ENCODE measurements around the gene DDR2. TPM values are rescaled to one million over a fixed set of nuclear protein-coding genes. Genes with fewer than 3 reads are reported as not detected.

The DDR2 gene
- total RNA-seq, 1 donor from 2014 or later, result 0.69 TPM

DNA sequence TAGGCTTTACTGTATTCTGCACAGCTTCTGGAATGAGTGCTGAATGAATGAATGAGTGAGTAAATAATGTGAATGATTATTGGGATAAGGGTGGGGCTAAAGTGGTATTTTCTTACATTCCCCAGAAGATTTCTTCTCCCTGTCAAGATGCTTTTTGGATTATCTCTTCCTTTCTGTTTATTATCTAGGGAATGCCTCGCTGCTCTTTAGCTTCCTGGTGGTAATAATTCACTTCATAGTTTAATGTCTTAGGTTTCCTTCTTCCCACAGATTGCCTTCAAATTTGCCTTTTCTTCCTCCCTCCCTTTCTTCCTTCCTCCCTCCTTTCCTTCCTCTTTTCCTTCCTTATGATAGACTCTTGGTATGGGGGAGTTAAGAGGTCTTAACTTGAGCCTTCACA is 24.0 kb downstream of the DDR2 start:
- Histone ChIP-seq H3K4me3 (no peak overlapping the region), H3K9me3 (ENCODE audit: low read depth) (no peaks in the 10 kb centered on the region), H3K79me2 (ENCODE audit: low read depth) (no peaks in the 10 kb centered on the region), H3K27me3 (no peaks in the 10 kb centered on the region), H4K20me1 (ENCODE audit: low read depth) (no peaks in the 10 kb centered on the region), H2AFZ (replicated peaks) (no peak overlapping the region), H3K36me3 (no peaks in the 10 kb centered on the region), H3K27ac (no peak overlapping the region), H3K4me2 (no peak overlapping the region), H3F3A (ENCODE audit: low read depth) (no peaks in the 10 kb centered on the region), H3K9ac (no peak overlapping the region), H3K4me1 (no peaks in the 10 kb centered on the region)
- Mint-ChIP-seq H3K27ac (peak overlapping the region; percentile 58), H3K36me3 (no peaks in the 10 kb centered on the region), H3K27me3 (ENCODE audit: insufficient read depth, low read depth) (peaks cover 6% of the 10 kb centered on the region), H3K4me1 (peaks cover 3% of the 10 kb centered on the region), H3K9me3 (peaks cover 4% of the 10 kb centered on the region), H3K4me3 (no peak overlapping the region)
- DNase-seq (ENCODE audit: low spot score), result no peak
- TF ChIP-seq, protein P1, sequence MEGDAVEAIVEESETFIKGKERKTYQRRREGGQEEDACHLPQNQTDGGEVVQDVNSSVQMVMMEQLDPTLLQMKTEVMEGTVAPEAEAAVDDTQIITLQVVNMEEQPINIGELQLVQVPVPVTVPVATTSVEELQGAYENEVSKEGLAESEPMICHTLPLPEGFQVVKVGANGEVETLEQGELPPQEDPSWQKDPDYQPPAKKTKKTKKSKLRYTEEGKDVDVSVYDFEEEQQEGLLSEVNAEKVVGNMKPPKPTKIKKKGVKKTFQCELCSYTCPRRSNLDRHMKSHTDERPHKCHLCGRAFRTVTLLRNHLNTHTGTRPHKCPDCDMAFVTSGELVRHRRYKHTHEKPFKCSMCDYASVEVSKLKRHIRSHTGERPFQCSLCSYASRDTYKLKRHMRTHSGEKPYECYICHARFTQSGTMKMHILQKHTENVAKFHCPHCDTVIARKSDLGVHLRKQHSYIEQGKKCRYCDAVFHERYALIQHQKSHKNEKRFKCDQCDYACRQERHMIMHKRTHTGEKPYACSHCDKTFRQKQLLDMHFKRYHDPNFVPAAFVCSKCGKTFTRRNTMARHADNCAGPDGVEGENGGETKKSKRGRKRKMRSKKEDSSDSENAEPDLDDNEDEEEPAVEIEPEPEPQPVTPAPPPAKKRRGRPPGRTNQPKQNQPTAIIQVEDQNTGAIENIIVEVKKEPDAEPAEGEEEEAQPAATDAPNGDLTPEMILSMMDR (IDR thresholded peaks at IDR 0.05), result no peak
- TF ChIP-seq EZH2phosphoT487 (IDR thresholded peaks at IDR 0.05), result no peak
- no peak for TF ChIP-seq EZH2 (IDR thresholded peaks at IDR 0.05)

DNA sequence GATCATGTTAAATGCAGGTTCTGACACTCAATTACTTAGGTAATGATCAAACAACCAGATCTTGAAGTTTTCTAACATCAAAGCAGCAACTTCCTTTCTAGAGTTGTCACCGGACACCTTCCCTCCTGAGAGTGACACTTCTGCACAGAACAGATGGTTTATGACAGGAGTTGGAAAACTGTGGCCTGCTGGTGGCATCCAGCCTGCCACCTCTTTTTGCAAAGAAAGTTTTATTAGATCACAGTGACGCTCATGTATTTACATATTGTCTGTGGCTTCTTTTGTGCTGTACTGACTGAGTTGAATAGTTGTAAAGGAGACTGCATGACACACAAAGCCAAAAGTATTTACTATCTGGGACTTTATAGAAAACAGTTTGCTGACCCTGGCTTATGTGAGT is 28.3 kb downstream of the DDR2 start:
- Histone ChIP-seq H3K4me3 (no peak overlapping the region), H3F3A (ENCODE audit: low read depth) (peaks cover 7% of the 10 kb centered on the region), H3K27me3 (no peaks in the 10 kb centered on the region), H3K27ac (no peak overlapping the region), H4K20me1 (ENCODE audit: low read depth) (no peaks in the 10 kb centered on the region), H3K9me3 (ENCODE audit: low read depth) (no peaks in the 10 kb centered on the region), H3K9ac (no peak overlapping the region), H3K4me1 (peaks cover 12% of the 10 kb centered on the region), H2AFZ (replicated peaks) (no peak overlapping the region), H3K79me2 (ENCODE audit: low read depth) (no peaks in the 10 kb centered on the region), H3K4me2 (no peak overlapping the region), H3K36me3 (no peaks in the 10 kb centered on the region)
- H3K27ac Mint-ChIP-seq, result no peak overlapping the region
- no peak for DNase-seq (ENCODE audit: low spot score)
- H3K4me3 Mint-ChIP-seq, result no peak overlapping the region
- peaks cover 6% of the 10 kb centered on the region for H3K27me3 Mint-ChIP-seq (ENCODE audit: insufficient read depth, low read depth)
- peaks cover 4% of the 10 kb centered on the region for H3K9me3 Mint-ChIP-seq
- TF ChIP-seq EZH2phosphoT487 (IDR thresholded peaks at IDR 0.05) (no peak), EZH2 (IDR thresholded peaks at IDR 0.05) (no peak)
- TF ChIP-seq, protein P1 (IDR thresholded peaks at IDR 0.05), result no peak
- no peaks in the 10 kb centered on the region for H3K4me1 Mint-ChIP-seq
- no peaks in the 10 kb centered on the region for H3K36me3 Mint-ChIP-seq

DNA sequence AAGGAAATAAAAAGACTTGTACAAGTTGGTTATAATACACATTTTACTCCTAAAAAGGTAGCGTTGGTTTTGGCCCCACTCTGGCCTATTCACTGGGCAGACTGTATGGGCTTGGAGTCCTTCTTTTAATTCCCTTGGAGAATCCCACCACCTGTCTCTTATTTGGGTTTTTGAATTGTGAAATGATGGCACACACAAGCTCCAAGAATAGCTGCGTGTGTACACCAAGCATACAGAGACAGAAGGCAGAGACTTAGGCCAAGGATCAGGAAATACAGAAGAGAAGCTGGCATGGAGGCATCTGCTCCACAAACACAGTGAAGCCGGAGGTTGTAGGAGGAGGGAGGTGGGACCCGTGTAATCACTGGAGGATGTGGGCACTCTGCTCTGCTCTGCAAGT is 29.1 kb downstream of the DDR2 start:
- Mint-ChIP-seq H3K27ac (no peak overlapping the region), H3K36me3 (no peaks in the 10 kb centered on the region), H3K4me1 (no peaks in the 10 kb centered on the region), H3K27me3 (ENCODE audit: insufficient read depth, low read depth) (peaks cover 6% of the 10 kb centered on the region), H3K9me3 (peaks cover 4% of the 10 kb centered on the region), H3K4me3 (no peak overlapping the region)
- H3K4me1 ChIP-seq, result peaks cover 12% of the 10 kb centered on the region
- H3K27me3 ChIP-seq, result no peaks in the 10 kb centered on the region
- peaks cover 7% of the 10 kb centered on the region for H3F3A ChIP-seq (ENCODE audit: low read depth)
- H3K4me3 ChIP-seq, result no peak overlapping the region
- H2AFZ ChIP-seq (replicated peaks), result no peak overlapping the region
- H3K79me2 ChIP-seq (ENCODE audit: low read depth), result no peaks in the 10 kb centered on the region
- no peaks in the 10 kb centered on the region for H3K36me3 ChIP-seq
- no peak overlapping the region for H3K9ac ChIP-seq
- no peak for DNase-seq (ENCODE audit: low spot score)
- TF ChIP-seq EZH2phosphoT487 (IDR thresholded peaks at IDR 0.05) (no peak), EZH2 (IDR thresholded peaks at IDR 0.05) (no peak)
- TF ChIP-seq, protein P1 (IDR thresholded peaks at IDR 0.05), result no peak
- H3K27ac ChIP-seq, result no peak overlapping the region
- H3K9me3 ChIP-seq (ENCODE audit: low read depth), result no peaks in the 10 kb centered on the region
- no peaks in the 10 kb centered on the region for H4K20me1 ChIP-seq (ENCODE audit: low read depth)
- no peak overlapping the region for H3K4me2 ChIP-seq
